Stimulated activated CD4-positive, alpha-beta T cell treated with anti-CD3 and anti-CD28 coated beads, TNF-alpha, amount 100 ng/mL, for 48 hours (primary cell): ENCODE measurements around the gene TPSG1.
"Not testable (repeated sequence)": the region's sequence is repeated elsewhere in the genome, so short reads cannot be mapped to it uniquely, and the experiment has no call there.

Source experiments
- DNase-seq, 3 donors: peaks; one replicate each; pipeline ENCODE4 v3.0.0-alpha.2; 2020; ENCODE audit warnings: low read depth in 3 of 3

The TPSG1 gene

GRCh38 chr16:1215574-1216295 is 9.3 kb downstream of the TPSG1 start:
- DNase-seq, result no peak

- no peak for DNase-seq
Measured at GRCh38 chr16:1214719-1215118, 10.3 kb downstream of the TPSG1 start.

GRCh38 chr16:1213796-1214372 is 11.2 kb downstream of the TPSG1 start:
- no peak for DNase-seq

- no peak for DNase-seq
Measured at GRCh38 chr16:1213231-1213630, 11.8 kb downstream of the TPSG1 start.

GRCh38 chr16:1212616-1213194 is 12.4 kb downstream of the TPSG1 start:
- no peak for DNase-seq

GRCh38 chr16:1211451-1212268 is 13.4 kb downstream of the TPSG1 start:
- DNase-seq, result no peak

GRCh38 chr16:1210461-1210860 is 14.6 kb downstream of the TPSG1 start:
- DNase-seq, result no peak

- no peak for DNase-seq
Measured at GRCh38 chr16:1209081-1209480, 16.0 kb downstream of the TPSG1 start.

GRCh38 chr16:1208239-1208830 is 16.7 kb downstream of the TPSG1 start:
- DNase-seq, result no peak

GRCh38 chr16:1206786-1207185 is 18.3 kb downstream of the TPSG1 start:
- no peak for DNase-seq

- DNase-seq, result no peak
Measured at GRCh38 chr16:1206326-1206725, 18.7 kb downstream of the TPSG1 start.

- no peak for DNase-seq
Measured at GRCh38 chr16:1204933-1205332, 20.1 kb downstream of the TPSG1 start.

GRCh38 chr16:1202274-1202673 is 22.8 kb downstream of the TPSG1 start:
- no peak for DNase-seq

- no peak for DNase-seq
Measured at GRCh38 chr16:1201444-1201843, 23.6 kb downstream of the TPSG1 start.

GRCh38 chr16:1200014-1200627 is 24.9 kb downstream of the TPSG1 start:
- no peak for DNase-seq

GRCh38 chr16:1199347-1200013 is 25.6 kb downstream of the TPSG1 start:
- no peak for DNase-seq

- not testable (repeated sequence) for DNase-seq
Measured at GRCh38 chr16:1198671-1199346, 26.3 kb downstream of the TPSG1 start.

- DNase-seq, result no peak
Measured at GRCh38 chr16:1198194-1198593, 26.9 kb downstream of the TPSG1 start.

GRCh38 chr16:1197237-1197866 is 27.7 kb downstream of the TPSG1 start:
- DNase-seq, result no peak

- DNase-seq, result no peak
Measured at GRCh38 chr16:1196494-1196893, 28.6 kb downstream of the TPSG1 start.
